GM12878 (cell line): Measurements from ENCODE around the gene SNN. TPM values are rescaled to one million over a fixed set of nuclear protein-coding genes. Genes with fewer than 3 reads are reported as not detected.

ENCODE experiments used
- ATAC-seq: fragments of 200-7000 bp; cut with Tn5 transposase; 3 replicates; pipeline ENCODE4 v1.9.1; 2020; ENCODE audit warnings: mild to moderate bottlenecking, moderate library complexity
- BruUV-seq: library from RNA; stranded (reverse); fragments of 400-500 nt; replicated peaks from 2 replicates; lab custom pipeline; 2021; lab: Mats Ljungman, UMichigan
- CTCF ChIA-PET: fragments of 300-600 bp; sonication (Branson Sonifier 250); formaldehyde crosslinking; extraction: SDS; loops from one replicate; lab custom pipeline; 2021; ENCODE audit warnings: inconsistent platforms; lab: Yijun Ruan, JAX
- POLR2A ChIA-PET: fragments of 350-600 bp; formaldehyde crosslinking; extraction: SDS; loops from one replicate; lab custom pipeline; 2021; ENCODE audit warnings: inconsistent platforms; lab: Charles Lee
- RAD21 ChIA-PET: fragments of 300-600 bp; sonication (Branson Sonifier 250); formaldehyde crosslinking; loops from one replicate; lab custom pipeline; 2023; ENCODE audit warnings: antibody characterized with exemption; ENCODE audit not compliant: unreplicated experiment; lab: Charles Lee
- SMC1A ChIA-PET: fragments of 300-600 bp; sonication (Branson Sonifier 250); formaldehyde crosslinking; loops from one replicate; lab custom pipeline; 2023; ENCODE audit not compliant: unreplicated experiment, uncharacterized antibody; lab: Charles Lee
- DNase-seq: peaks from one replicate; pipeline ENCODE4 v3.0.0-alpha.2; 2011; ENCODE audit warnings: low read depth, low spot score
- FAIRE-seq: peaks from 3 replicates; lab custom pipeline; 2011; peaks lifted over from hg19 to GRCh38; lab: Jason Lieb, UNC
- H2AFZ ChIP-seq: 2 replicates; pipeline ENCODE4 v1.6.0; 2011; ENCODE audit warnings: low read depth, low read length, control low read depth; ENCODE audit not compliant: control insufficient read depth
- H3K27ac ChIP-seq: 2 replicates; pipeline ENCODE4 v1.5.1; 2011; ENCODE audit warnings: control low read depth; ENCODE audit not compliant: control insufficient read depth, insufficient read depth
- H3K27me3 ChIP-seq, 2 experiments: replicated peaks in 1 of 2; 2 replicates each; pipeline versions ENCODE4 v1.6.0 to v1.6.1; 2011; ENCODE audit warnings: low read length in 1 of 2; ENCODE audit not compliant: control insufficient read depth in 2 of 2, insufficient read depth in 2 of 2
- H3K36me3 ChIP-seq, 2 experiments: 2 replicates each; pipeline ENCODE4 v1.5.1; 2011; ENCODE audit warnings: low read length in 1 of 2; ENCODE audit not compliant: control insufficient read depth in 2 of 2, insufficient read depth in 2 of 2
- H3K4me1 ChIP-seq: 2 replicates; pipeline ENCODE4 v1.6.1; 2011; ENCODE audit warnings: mild to moderate bottlenecking, low read length, moderate library complexity, mixed read lengths; ENCODE audit not compliant: control insufficient read depth, insufficient read depth
- H3K4me2 ChIP-seq: 2 replicates; pipeline ENCODE4 v1.6.0; 2011; ENCODE audit warnings: control low read depth; ENCODE audit not compliant: control insufficient read depth, insufficient read depth
- H3K4me3 ChIP-seq: fragments of 200-600 bp; sonication (generic); 2 replicates; pipeline ENCODE4 v1.5.1; 2016
- H3K79me2 ChIP-seq: 2 replicates; pipeline ENCODE4 v1.6.0; 2011; ENCODE audit warnings: low read length; ENCODE audit not compliant: control insufficient read depth, insufficient read depth
- H3K9ac ChIP-seq: 2 replicates; pipeline ENCODE4 v1.8.0; 2011; ENCODE audit warnings: low read length, control low read depth, mixed read lengths; ENCODE audit not compliant: control insufficient read depth, insufficient read depth
- H3K9me3 ChIP-seq: replicated peaks from 3 replicates; pipeline ENCODE4 v1.5.1; 2011; ENCODE audit warnings: mild to moderate bottlenecking, low read length; ENCODE audit not compliant: control insufficient read depth, insufficient read depth
- H4K20me1 ChIP-seq: 2 replicates; pipeline ENCODE4 v1.6.0; 2011; ENCODE audit not compliant: control insufficient read depth, insufficient read depth
- BCL3 ChIP-seq: IDR thresholded peaks from 2 replicates; pipeline ENCODE4 v1.6.1; 2011; ENCODE audit warnings: borderline replicate concordance, low read depth, mild to moderate bottlenecking, moderate library complexity, low read length; ENCODE audit not compliant: insufficient read depth, poor library complexity, severe bottlenecking
- CBFB ChIP-seq: IDR thresholded peaks from 2 replicates; pipeline ENCODE4 v1.6.1; 2016; ENCODE audit warnings: antibody characterized with exemption, low read depth
- CREB1 ChIP-seq: IDR thresholded peaks from 2 replicates; pipeline ENCODE4 v1.6.1; 2012; ENCODE audit warnings: low read depth, mild to moderate bottlenecking, inconsistent platforms
- E2F4 ChIP-seq: IDR thresholded peaks from 2 replicates; pipeline ENCODE4 v1.6.1; 2012; ENCODE audit warnings: low read depth, low read length, improper control_type of control experiment
- FOXK2 ChIP-seq: fragments of 450-650 bp; IDR thresholded peaks from 2 replicates; pipeline ENCODE4 v1.6.1; 2017; ENCODE audit warnings: mild to moderate bottlenecking, moderate library complexity
- NFIC ChIP-seq: IDR thresholded peaks from 2 replicates; pipeline ENCODE4 v1.6.1; 2012; ENCODE audit warnings: low read depth, mild to moderate bottlenecking, inconsistent platforms, low read length, moderate library complexity
- TAF1 ChIP-seq: IDR thresholded peaks from 2 replicates; pipeline ENCODE4 v1.6.1; 2011; ENCODE audit warnings: mild to moderate bottlenecking, low read depth, low read length, borderline replicate concordance
- TCF7 ChIP-seq: IDR thresholded peaks from 2 replicates; pipeline ENCODE4 v1.6.1; 2014; ENCODE audit warnings: antibody characterized with exemption, borderline replicate concordance
- ZNF207 ChIP-seq: fragments of 450-650 bp; IDR thresholded peaks from 2 replicates; pipeline ENCODE4 v1.6.1; 2014; ENCODE audit warnings: antibody characterized with exemption, mild to moderate bottlenecking, borderline replicate concordance
- ZNF217 ChIP-seq: fragments of 450-650 bp; IDR thresholded peaks from 2 replicates; pipeline ENCODE4 v1.6.1; 2017; ENCODE audit warnings: antibody characterized with exemption, mild to moderate bottlenecking
- ZNF622 ChIP-seq: fragments of 450-650 bp; IDR thresholded peaks from 2 replicates; pipeline ENCODE4 v1.6.1; 2017; ENCODE audit warnings: mild to moderate bottlenecking, inconsistent platforms
- WGBS: methylation state at CpG from one replicate; pipeline ENCODE4 v1.1.6; 2016; ENCODE audit warnings: low lambda C conversion rate; ENCODE audit not compliant: insufficient replicate concordance, insufficient coverage; ENCODE audit errors: missing lambda C conversion rate; 5-methylcytosine and 5-hydroxymethylcytosine counted together
- in situ Hi-C: fragments of 300-500 bp; cut with MboI; formaldehyde crosslinking; loops from 9 replicates; pipeline ENCODE4 v1.14.3; 2018; ENCODE audit warnings: mixed read lengths
- intact Hi-C: fragments of 100-400 bp; cut with micrococcal nuclease; formaldehyde crosslinking; loops from one replicate; pipeline ENCODE4 v1.14.2; 2022; ENCODE audit not compliant: unreplicated experiment
- polyA plus RNA-seq, 11 experiments: library from polyadenylated mRNA; depleted of rRNA in 4 of 11; unstranded in 6 of 11; stranded (reverse) in 5 of 11; fragments of >200 nt; fragmentation: Nextera tagmentation in 4 of 11; fragmentation: Illumina TruSeq in 1 of 11; extraction: Ambion mirVana in 4 of 11; extraction: Trizol in 1 of 11; gene quantifications; 1 replicate in 1 of 11; 2 replicates in 10 of 11; pipeline versions ENCODE4 v1.2.1 to v1.2.3, GENCODE V29; 2011 to 2016; ENCODE audit warnings: inconsistent platforms in 2 of 11, missing spikeins in 2 of 11, low read depth in 1 of 11
- total RNA-seq, 4 experiments: library from RNA; depleted of rRNA in 3 of 4; stranded (reverse); fragments of >200 nt in 3 of 4; fragmentation: Illumina TruSeq in 1 of 4; extraction: Trizol in 1 of 4; gene quantifications; 2 replicates each; pipeline versions ENCODE4 v1.2.1 to v1.2.3, GENCODE V29; 2013 to 2021
- TF ChIP-seq, protein P1 (sequence below): fragments of 450-650 bp; IDR thresholded peaks from 2 replicates; pipeline ENCODE4 v1.6.1; 2016; ENCODE audit warnings: mild to moderate bottlenecking, moderate library complexity, borderline replicate concordance
- TF ChIP-seq, protein P2 (sequence below): fragments of 150-350 bp; IDR thresholded peaks from 2 replicates; pipeline ENCODE4 v1.6.1; 2016; ENCODE audit warnings: low read depth, low read length

Gene SNN
- total and polyA plus RNA-seq, 10 of the 15 experiments (the other 5 are each of a cell fraction or from before 2014, with no cell fraction given): 2.2 to 43.4 (median 27.8) TPM

- 49% methylated on average over 12 of the region's 12 CpGs for WGBS
- Histone ChIP-seq H3K4me3 (no peak overlapping the region), H3K4me2 (no peak overlapping the region), H3K4me1 (no peaks in the 10 kb centered on the region), H3K79me2 (no peaks in the 10 kb centered on the region), H2AFZ (no peak overlapping the region), H3K9me3 (no peaks in the 10 kb centered on the region; the same call in 2 of the 3 replicates), H3K36me3 (no peaks in the 10 kb centered on the region), H4K20me1 (no peaks in the 10 kb centered on the region), H3K27me3 (no peaks in the 10 kb centered on the region; a peak in 1 of 4 replicates), H3K9ac (no peak overlapping the region), H3K27ac (no peak overlapping the region)
- SMC1A ChIA-PET: interaction anchor here (1.4 to 4.7 kb wide), 3 partner anchors 52 to 228 kb away, joined by 4 to 25 read pairs (median 7); no protein-coding TSS in a partner anchor
- BruUV-seq: no TSS peak
- DNase-seq: no peak
- TF ChIP-seq CREB1 (no peak), CBFB (no peak), FOXK2 (no peak), ZNF217 (no peak), ZNF622 (no peak), TCF7 (no peak), ZNF207 (no peak), NFIC (no peak), E2F4 (no peak), TAF1 (no peak), BCL3 (no peak)
- TF ChIP-seq, protein P1, sequence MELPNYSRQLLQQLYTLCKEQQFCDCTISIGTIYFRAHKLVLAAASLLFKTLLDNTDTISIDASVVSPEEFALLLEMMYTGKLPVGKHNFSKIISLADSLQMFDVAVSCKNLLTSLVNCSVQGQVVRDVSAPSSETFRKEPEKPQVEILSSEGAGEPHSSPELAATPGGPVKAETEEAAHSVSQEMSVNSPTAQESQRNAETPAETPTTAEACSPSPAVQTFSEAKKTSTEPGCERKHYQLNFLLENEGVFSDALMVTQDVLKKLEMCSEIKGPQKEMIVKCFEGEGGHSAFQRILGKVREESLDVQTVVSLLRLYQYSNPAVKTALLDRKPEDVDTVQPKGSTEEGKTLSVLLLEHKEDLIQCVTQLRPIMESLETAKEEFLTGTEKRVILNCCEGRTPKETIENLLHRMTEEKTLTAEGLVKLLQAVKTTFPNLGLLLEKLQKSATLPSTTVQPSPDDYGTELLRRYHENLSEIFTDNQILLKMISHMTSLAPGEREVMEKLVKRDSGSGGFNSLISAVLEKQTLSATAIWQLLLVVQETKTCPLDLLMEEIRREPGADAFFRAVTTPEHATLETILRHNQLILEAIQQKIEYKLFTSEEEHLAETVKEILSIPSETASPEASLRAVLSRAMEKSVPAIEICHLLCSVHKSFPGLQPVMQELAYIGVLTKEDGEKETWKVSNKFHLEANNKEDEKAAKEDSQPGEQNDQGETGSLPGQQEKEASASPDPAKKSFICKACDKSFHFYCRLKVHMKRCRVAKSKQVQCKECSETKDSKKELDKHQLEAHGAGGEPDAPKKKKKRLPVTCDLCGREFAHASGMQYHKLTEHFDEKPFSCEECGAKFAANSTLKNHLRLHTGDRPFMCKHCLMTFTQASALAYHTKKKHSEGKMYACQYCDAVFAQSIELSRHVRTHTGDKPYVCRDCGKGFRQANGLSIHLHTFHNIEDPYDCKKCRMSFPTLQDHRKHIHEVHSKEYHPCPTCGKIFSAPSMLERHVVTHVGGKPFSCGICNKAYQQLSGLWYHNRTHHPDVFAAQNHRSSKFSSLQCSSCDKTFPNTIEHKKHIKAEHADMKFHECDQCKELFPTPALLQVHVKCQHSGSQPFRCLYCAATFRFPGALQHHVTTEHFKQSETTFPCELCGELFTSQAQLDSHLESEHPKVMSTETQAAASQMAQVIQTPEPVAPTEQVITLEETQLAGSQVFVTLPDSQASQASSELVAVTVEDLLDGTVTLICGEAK: no peak
- TF ChIP-seq, protein P2, sequence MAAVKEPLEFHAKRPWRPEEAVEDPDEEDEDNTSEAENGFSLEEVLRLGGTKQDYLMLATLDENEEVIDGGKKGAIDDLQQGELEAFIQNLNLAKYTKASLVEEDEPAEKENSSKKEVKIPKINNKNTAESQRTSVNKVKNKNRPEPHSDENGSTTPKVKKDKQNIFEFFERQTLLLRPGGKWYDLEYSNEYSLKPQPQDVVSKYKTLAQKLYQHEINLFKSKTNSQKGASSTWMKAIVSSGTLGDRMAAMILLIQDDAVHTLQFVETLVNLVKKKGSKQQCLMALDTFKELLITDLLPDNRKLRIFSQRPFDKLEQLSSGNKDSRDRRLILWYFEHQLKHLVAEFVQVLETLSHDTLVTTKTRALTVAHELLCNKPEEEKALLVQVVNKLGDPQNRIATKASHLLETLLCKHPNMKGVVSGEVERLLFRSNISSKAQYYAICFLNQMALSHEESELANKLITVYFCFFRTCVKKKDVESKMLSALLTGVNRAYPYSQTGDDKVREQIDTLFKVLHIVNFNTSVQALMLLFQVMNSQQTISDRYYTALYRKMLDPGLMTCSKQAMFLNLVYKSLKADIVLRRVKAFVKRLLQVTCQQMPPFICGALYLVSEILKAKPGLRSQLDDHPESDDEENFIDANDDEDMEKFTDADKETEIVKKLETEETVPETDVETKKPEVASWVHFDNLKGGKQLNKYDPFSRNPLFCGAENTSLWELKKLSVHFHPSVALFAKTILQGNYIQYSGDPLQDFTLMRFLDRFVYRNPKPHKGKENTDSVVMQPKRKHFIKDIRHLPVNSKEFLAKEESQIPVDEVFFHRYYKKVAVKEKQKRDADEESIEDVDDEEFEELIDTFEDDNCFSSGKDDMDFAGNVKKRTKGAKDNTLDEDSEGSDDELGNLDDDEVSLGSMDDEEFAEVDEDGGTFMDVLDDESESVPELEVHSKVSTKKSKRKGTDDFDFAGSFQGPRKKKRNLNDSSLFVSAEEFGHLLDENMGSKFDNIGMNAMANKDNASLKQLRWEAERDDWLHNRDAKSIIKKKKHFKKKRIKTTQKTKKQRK: no peak
- intact Hi-C loops: no loop called here
- POLR2A ChIA-PET: interaction anchor here (1.2 kb wide), 1 partner anchor 17 kb away, joined by 3 read pairs; no protein-coding TSS in a partner anchor
- CTCF ChIA-PET: interaction anchor here (0.6 to 3.2 kb wide), 5 partner anchors 9 to 104 kb away, joined by 3 to 26 read pairs (median 3); no protein-coding TSS in a partner anchor
- in situ Hi-C loops: no loop called here
- RAD21 ChIA-PET: interaction anchor here (1.6 to 3.2 kb wide), 2 partner anchors 54 to 103 kb away, joined by 7 to 15 read pairs; no protein-coding TSS in a partner anchor
- no peak for ATAC-seq
- no peak for FAIRE-seq
Observed at GRCh38 chr16:11635679-11636171, 32.5 kb upstream of the SNN start.
